DND-41 (cell line): ENCODE data around the gene GLRX.

Experiments
- CTCF ChIP-seq: IDR thresholded peaks from 2 replicates; pipeline ENCODE4 v1.5.1; 2012; ENCODE audit warnings: borderline replicate concordance, low read length, moderate library complexity, mild to moderate bottlenecking; ENCODE audit not compliant: poor library complexity, severe bottlenecking; ENCODE audit errors: extremely low read depth
- EZH2 ChIP-seq: IDR thresholded peaks from 3 replicates; pipeline ENCODE4 v1.6.1; 2012; ENCODE audit warnings: borderline replicate concordance, low read depth, mild to moderate bottlenecking, moderate library complexity, low read length, inconsistent platforms; ENCODE audit not compliant: severe bottlenecking

- TF ChIP-seq CTCF = no peak
- no peak for TF ChIP-seq EZH2
These were observed 42.9 kb downstream of the GLRX start for GRCh38 chr5:95779611-95780010.
